Stomach (tissue), 4 donors: ENCODE measurements around the gene ETFBKMT.

Experiments used
- EP300 ChIP-seq: sonication (generic); formaldehyde crosslinking; IDR thresholded peaks from one replicate; pipeline ENCODE4 v1.6.1; 2017; ENCODE audit warnings: antibody characterized with exemption
- POLR2A ChIP-seq, 4 donors: fragments of 450-650 bp; IDR thresholded peaks; one replicate each; pipeline ENCODE4 v1.6.1; 2016; ENCODE audit warnings: antibody characterized with exemption in 4 of 4, control low read depth in 2 of 4, mild to moderate bottlenecking in 1 of 4, moderate library complexity in 1 of 4
- POLR2AphosphoS5 ChIP-seq, 3 donors: sonication (generic); formaldehyde crosslinking; IDR thresholded peaks; one replicate each; pipeline ENCODE4 v1.6.1; 2016; ENCODE audit warnings: antibody characterized with exemption in 3 of 3
- TF ChIP-seq, protein P1 (sequence below), 7 experiments: fragments of 450-650 bp in 4 of 7; fragments of 200-600 bp in 3 of 7; sonication (generic) in 3 of 7; IDR thresholded peaks; one replicate each; pipeline ENCODE4 v1.5.1; 2016 to 2019; ENCODE audit warnings: antibody characterized with exemption in 7 of 7, control low read depth in 2 of 7, mild to moderate bottlenecking in 1 of 7

DNA sequence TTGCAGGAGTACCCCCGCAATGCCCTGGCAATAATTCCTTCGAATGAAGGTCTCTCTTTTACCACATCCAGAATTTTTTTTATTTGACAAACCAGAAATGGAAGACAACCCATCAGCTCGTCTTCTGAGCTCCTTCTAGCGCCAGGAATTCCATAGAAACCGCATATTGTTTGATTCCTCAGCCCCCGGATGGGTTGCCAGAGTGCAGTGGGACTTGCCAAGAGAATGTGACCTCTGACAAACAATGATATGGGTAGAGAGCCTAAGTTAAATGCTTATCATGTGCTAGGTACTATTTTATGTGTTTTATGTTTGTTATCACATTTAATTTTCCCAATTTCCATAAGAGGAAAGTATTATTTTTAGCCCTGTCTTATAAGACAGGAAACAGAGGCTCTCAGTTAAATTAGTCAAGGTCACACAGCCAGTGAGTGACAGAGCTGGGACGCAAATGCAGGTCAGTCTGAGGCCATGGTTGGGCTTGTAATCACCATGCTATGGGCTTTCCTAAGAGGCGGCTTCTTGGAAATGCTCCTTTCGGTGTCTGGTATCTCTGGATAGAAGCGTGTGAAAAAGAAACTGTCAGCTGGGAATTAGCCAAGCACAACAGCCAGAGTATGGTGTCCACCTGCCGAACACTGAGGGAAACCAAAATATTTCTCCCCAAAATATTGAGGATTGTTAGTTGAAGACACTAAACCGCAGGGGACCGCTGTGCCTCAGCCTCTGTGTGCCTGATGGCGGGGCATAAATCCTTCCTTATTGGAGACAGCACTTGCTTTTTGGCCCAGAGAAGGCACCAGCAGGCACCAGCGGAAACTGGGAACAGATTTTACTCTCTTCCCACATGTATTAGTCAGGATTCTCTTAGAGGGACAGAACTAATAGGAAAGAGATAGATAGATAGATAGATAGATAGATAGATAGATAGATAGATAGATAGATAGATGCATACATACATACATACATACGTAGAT lies 29.4 kb upstream of the ETFBKMT start:
- TF ChIP-seq, protein P1, sequence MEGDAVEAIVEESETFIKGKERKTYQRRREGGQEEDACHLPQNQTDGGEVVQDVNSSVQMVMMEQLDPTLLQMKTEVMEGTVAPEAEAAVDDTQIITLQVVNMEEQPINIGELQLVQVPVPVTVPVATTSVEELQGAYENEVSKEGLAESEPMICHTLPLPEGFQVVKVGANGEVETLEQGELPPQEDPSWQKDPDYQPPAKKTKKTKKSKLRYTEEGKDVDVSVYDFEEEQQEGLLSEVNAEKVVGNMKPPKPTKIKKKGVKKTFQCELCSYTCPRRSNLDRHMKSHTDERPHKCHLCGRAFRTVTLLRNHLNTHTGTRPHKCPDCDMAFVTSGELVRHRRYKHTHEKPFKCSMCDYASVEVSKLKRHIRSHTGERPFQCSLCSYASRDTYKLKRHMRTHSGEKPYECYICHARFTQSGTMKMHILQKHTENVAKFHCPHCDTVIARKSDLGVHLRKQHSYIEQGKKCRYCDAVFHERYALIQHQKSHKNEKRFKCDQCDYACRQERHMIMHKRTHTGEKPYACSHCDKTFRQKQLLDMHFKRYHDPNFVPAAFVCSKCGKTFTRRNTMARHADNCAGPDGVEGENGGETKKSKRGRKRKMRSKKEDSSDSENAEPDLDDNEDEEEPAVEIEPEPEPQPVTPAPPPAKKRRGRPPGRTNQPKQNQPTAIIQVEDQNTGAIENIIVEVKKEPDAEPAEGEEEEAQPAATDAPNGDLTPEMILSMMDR (IDR thresholded peaks at IDR 0.05): no peak
- TF ChIP-seq EP300 (no peak), POLR2AphosphoS5 (IDR thresholded peaks at IDR 0.05) (peak in 1 of 3 donors; percentile 8), POLR2A (IDR thresholded peaks at IDR 0.05) (no peak)
